ENCODE measurements around the gene CHAT. TPM values are rescaled to one million over a fixed set of nuclear protein-coding genes. Genes with fewer than 3 reads are reported as not detected.

CHAT gene
- total and polyA plus RNA-seq, 2 of the 13 experiments (the other 11 are each of a cell fraction or from before 2014, with no cell fraction given): not detected

- whole genome bisulfite sequencing (ENCODE audit: low lambda C conversion rate): 33% methylated on average over 2 of the region's 8 CpGs
- CTCF ChIA-PET (ENCODE audit: low intra/inter-chr PET ratio, low total read pairs): no interaction called here
- H4K20me1 ChIP-seq (ENCODE audit: insufficient read depth, low read length): no peaks in the 10 kb centered on the region; the same call in 1 of the 2 replicates
- ATAC-seq (no peak), FAIRE-seq (no peak), DNase-seq (ENCODE audit: low spot score) (no peak)
- peaks cover 12% of the 10 kb centered on the region; the same call in 1 of the 2 replicates for H3K4me1 ChIP-seq (ENCODE audit: insufficient read depth, low read length)
- H2AFZ ChIP-seq (ENCODE audit: low read length): no peak overlapping the region
- H3K27me3 ChIP-seq (ENCODE audit: control insufficient read depth in 1 of 2, insufficient read depth in 2 of 2, low read length in 2 of 2): peaks cover 0 to 13% of the 10 kb centered on the region in 2 experiments; a peak in 2 of 5 replicates
- no peaks in the 10 kb centered on the region for H3K36me3 ChIP-seq (replicated peaks in 1 of 2; ENCODE audit: control insufficient read depth in 1 of 2, insufficient read depth in 2 of 2, low read length in 2 of 2)
- no peak overlapping the region for H3K4me3 ChIP-seq (replicated peaks in 1 of 3; ENCODE audit: insufficient read depth in 1 of 3, low read depth in 2 of 3, low read length in 3 of 3)
- BruUV-seq (replicated peaks): no TSS peak
- no peak for TF ChIP-seq ZNF543 (CRISPR knock-in tag; IDR thresholded peaks at IDR 0.05)
- no peak for TF ChIP-seq MLXIP (CRISPR knock-in tag; IDR thresholded peaks at IDR 0.05; ENCODE audit: borderline replicate concordance)
- TF ChIP-seq GTF2F1 (IDR thresholded peaks at IDR 0.05; ENCODE audit: low read length): no peak
- TF ChIP-seq ZFP36L1 (CRISPR knock-in tag; IDR thresholded peaks at IDR 0.05): no peak
- TF ChIP-seq PLRG1 (conservative IDR thresholded peaks at IDR 0.05): no peak
- TF ChIP-seq ZNF446 (CRISPR knock-in tag; IDR thresholded peaks at IDR 0.05): no peak
- no peak for TF ChIP-seq ARID2 (CRISPR knock-in tag; IDR thresholded peaks at IDR 0.05; ENCODE audit: borderline replicate concordance)
- no peak for TF ChIP-seq RXRB (CRISPR knock-in tag; IDR thresholded peaks at IDR 0.05; ENCODE audit: borderline replicate concordance)
- no peak for TF ChIP-seq ZBTB2 (CRISPR knock-in tag; IDR thresholded peaks at IDR 0.05; ENCODE audit: low read depth)
- TF ChIP-seq ZNF629 (CRISPR knock-in tag; conservative IDR thresholded peaks at IDR 0.05): no peak
- TF ChIP-seq TFE3 (CRISPR knock-in tag; IDR thresholded peaks at IDR 0.05): no peak
- TF ChIP-seq, protein P1, sequence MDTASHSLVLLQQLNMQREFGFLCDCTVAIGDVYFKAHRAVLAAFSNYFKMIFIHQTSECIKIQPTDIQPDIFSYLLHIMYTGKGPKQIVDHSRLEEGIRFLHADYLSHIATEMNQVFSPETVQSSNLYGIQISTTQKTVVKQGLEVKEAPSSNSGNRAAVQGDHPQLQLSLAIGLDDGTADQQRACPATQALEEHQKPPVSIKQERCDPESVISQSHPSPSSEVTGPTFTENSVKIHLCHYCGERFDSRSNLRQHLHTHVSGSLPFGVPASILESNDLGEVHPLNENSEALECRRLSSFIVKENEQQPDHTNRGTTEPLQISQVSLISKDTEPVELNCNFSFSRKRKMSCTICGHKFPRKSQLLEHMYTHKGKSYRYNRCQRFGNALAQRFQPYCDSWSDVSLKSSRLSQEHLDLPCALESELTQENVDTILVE (CRISPR knock-in tag; IDR thresholded peaks at IDR 0.05): no peak
- H3K9me3 ChIP-seq (ENCODE audit: low read length): no peaks in the 10 kb centered on the region
- no peak overlapping the region for H3K9ac ChIP-seq (ENCODE audit: insufficient read depth, low read depth, low read length)
- in situ Hi-C loops (cut with HindIII; ENCODE audit: extremely low pct_ligation_motif_present, low pct_unique_long_range_greater_than_20kb) (loop anchor here (10.0 to 25.0 kb wide), 2 partner anchors 166 to 614 kb away; partner anchors contain the start of gene OGDHL), intact Hi-C loops (cut with micrococcal nuclease; ENCODE audit: unreplicated experiment) (no loop called here)
- no peak overlapping the region for H3K27ac ChIP-seq (ENCODE audit: extremely low read length, insufficient read depth, low read length)
- H3K79me2 ChIP-seq (ENCODE audit: insufficient read depth, low read length): no peaks in the 10 kb centered on the region
- no peak overlapping the region for H3K4me2 ChIP-seq (ENCODE audit: low read depth, low read length)
- POLR2A ChIA-PET: no interaction called here
These were observed 15.5 kb upstream of the CHAT start for GRCh38 chr10:49598164-49598856.

Measured in HepG2 (cell line).